GM18861 (cell line): ENCODE measurements around the gene GSTO1.

Experiments used
- ATAC-seq: cut with Tn5 transposase; IDR thresholded peaks from one replicate; pipeline ENCODE4 v1.9.1; 2021; ENCODE audit not compliant: unreplicated experiment

GSTO1 gene

GRCh38 chr10:104250371-104250770, 4.3 kb upstream of the GSTO1 start:
- no peak for ATAC-seq

GRCh38 chr10:104251443-104251842, 3.2 kb upstream of the GSTO1 start:
- ATAC-seq = no peak

GRCh38 chr10:104252368-104252767, 2.3 kb upstream of the GSTO1 start:
- ATAC-seq = no peak

GRCh38 chr10:104253106-104253505, 1.6 kb upstream of the GSTO1 start:
- no peak for ATAC-seq

- ATAC-seq = no peak
These were observed 884 bp upstream of the GSTO1 start for GRCh38 chr10:104253606-104254410.

DNA sequence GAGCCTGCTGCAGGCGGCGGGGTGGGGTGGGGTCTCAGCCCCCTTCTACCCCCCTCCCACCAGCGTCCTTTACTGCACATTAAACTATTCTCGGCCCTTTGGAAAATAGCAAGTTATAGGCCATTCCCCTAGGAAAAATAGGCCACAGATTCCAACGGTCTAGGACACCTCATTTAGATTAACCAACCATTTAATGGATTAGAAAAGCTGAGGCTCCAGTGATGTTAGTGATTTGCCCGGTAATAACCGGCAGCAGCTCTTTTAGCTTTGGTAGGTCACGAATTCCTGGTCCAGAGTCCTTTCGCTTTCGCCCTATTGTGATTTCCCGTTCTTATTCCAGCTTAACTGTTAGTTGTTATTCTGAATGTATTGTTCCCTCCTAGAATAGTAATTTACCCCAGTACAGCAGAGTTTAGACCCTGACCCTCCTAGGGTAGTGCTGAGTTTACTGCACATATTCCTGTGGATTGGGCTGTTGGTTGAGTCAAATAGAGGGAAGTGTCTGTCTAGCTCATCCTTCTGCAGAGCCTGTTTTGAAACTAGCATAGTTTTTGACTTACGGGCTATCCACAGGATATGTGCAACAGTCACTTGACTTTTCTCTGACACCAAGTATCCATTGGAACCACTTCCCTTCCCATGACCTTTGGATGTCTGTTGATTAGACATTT, 754 bp downstream of the GSTO1 start:
- ATAC-seq = no peak

DNA sequence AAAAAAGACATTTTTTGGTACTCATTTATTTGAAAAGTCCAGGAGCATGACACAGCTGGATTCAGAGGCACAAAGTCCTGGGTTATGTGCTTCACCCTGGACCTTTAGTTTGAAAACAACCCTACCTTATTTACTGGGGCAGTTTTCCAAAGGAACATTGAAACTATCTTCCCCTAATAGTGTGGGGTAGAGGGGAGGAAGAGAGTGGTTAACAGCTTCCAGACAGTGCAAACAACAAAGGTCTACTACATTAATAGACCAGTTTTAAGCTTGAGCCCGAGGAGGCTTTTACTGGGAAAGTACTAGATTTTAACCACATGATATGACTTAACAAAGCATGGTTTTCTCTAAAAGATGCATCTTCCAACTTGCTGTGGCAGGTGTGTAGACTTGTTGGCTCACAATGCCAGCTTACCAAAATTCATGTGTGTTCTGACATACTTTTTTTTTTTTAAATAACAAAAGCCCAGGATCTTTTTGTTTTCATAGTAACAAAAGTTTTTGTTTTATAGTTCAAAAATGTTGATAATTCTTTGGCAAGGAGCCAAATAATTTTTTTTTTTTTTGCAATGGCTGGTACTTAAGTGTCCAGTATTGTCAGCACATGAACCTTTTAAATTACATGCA, 1.8 kb downstream of the GSTO1 start:
- no peak for ATAC-seq

- ATAC-seq = no peak
These were observed 2.5 kb downstream of the GSTO1 start for GRCh38 chr10:104257235-104257634.

DNA sequence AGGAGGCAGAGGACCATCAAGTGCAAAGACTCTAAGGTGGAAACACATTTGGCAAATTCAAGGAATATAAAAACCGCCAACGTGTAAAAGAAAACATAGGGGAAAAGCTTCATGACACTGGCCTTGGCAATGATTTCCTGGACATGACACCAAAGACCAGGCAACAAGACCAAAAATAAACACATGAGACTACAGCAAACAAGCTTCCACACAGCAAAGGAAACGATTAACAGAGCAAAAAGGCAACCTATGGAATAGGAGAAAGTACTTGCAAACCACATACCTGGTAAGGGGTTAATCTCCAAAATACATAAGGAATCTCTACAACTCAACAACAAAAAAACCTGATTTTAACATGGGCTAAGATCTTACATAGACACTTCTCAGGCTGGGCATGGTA, 3.5 kb downstream of the GSTO1 start:
- no peak for ATAC-seq

DNA sequence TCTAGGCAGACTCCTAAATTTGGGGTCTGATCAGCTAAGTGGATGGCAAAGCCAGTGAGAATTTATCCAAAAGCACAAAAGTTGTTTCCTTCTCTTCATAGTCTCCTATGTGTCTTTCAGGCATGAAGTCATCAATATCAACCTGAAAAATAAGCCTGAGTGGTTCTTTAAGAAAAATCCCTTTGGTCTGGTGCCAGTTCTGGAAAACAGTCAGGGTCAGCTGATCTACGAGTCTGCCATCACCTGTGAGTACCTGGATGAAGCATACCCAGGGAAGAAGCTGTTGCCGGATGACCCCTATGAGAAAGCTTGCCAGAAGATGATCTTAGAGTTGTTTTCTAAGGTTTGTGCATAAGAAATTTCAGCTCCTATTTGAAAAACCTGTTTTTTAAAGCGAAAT, 4.8 kb downstream of the GSTO1 start:
- no peak for ATAC-seq

DNA sequence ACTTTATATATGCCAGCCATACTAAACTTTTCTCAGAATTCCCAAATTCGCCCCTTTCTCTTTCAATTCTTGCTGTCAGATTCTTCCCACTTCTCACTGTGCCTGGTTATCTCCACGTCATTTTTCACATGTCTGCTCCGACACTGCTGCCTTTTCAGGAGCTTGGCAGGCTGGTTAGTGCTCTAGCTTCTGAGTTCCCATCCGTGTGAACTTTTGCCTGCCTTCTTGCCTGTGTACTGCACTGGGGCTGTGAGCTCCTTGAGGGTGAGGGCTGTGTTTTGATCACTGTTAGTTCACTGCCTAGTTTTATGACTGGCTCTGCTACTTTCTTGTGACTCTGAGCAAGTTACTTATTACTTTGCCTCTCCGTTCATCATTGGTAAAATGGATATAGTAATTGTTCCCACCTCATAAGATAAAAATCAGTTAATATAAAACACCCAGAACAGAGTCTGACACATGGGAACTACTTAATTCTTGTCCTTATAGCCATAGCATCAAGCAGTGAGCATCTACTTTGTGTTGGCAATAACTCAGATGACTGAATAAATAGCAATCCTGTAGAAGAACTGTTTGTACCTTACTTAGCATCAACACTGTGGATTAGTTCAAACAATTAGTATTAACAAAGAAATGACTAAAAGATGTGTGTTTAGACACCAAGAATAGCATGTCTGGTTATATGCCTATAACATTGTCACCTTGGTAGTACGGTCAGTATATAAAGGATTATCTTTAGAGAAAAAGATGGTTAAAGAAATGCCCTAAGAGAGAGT, 5.5 kb downstream of the GSTO1 start:
- ATAC-seq = no peak

GRCh38 chr10:104260775-104261115, 6.1 kb downstream of the GSTO1 start:
- ATAC-seq = no peak

DNA sequence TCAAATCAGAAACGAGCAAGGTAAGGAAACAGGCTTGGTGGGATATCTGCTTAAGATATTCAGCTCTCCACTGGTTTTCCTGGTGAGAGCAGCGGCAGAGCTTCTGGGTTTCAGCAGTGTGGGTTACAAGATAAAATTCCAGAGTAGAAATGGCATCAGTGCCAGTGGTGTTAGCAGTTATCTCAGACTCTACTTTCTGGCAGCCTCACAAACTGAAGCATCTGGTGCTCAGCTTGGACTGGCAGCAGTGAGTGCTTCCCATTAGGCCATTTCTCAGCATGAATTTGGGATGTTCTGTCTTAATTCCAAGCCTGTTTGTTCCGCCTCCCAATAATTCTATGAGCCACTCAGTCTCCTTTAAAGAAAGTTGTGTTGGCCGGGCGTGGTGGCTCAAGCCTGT, 7.4 kb downstream of the GSTO1 start:
- no peak for ATAC-seq

- no peak for ATAC-seq
These were observed 10.1 kb downstream of the GSTO1 start for GRCh38 chr10:104264783-104265182.

DNA sequence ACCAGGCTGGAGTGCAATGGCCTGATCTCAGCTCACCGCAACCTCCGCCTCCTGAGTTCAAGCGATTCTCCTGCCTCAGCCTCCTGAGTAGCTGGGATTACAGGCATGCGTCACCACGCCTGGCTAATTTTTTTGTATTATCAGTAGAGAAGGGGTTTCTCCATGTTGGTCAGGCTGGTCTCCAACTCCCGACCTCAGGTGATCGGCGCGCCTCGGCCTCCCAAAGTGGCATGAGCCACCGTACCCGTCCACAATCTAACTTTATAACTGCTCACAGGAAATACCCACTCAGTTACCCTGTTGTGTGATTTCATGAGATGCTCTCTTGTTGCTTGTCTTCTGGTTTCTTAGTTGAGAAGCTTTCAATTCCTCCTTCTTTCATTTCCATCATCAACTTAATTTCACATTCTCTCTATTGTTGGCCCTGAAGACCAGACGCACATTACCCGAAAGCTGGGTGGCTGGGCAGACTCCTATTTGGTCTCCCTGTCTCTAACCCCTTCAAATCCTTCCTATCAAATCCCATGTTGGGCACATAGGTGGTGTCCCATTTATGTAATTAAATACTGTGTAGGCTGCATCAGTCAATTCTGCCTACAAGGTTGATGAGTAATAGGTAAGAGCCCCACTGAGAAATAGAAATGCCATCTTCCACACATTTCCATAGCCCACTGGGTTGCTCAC, 13.2 kb downstream of the GSTO1 start:
- ATAC-seq = no peak

- no peak for ATAC-seq
These were observed 13.7 kb downstream of the GSTO1 start for GRCh38 chr10:104268405-104268712.

DNA sequence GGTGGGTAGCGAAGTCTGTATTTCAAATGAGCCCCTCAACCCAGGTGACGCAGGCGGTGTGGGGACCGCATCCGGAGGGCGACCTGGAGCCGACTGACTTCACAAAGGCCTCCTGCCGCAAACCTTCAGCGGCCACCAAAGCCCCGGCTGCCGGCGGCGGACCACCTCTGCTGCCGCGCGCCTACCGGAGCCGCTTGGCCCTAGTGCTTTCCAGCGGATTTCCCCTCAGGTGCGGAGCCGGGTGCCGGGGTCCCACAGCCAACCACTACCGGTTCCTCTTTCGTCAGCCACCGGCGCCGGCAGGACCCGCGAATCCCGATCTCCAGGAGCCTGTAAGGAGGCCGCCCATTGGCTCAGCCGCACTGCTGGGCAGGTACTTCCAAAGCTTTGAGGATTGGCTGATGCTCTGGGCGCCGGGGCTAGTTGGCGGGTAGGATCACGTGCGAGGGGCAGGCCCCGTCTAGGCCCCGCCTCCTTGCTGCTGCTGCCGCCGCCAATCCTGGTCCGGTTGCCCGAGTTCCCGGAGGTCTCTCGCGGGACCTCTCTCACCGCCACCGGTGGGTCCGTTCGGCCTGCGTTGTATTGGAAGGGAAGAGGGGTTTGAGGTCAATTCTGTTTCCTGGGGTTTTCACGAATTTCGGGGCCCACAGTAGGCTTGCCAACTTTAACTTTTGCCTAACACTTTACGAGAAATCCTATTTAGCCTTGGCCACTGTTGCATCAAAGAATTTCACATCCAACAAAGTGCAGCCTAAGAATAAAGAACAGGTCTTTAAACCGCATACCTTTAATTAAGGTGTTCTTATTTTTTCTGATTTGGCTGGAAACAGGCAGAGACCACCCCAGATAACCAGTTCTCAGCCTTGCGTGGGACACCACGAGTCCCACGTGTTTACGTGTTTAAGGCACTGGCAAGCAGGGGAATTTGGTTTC, 14.3 kb downstream of the GSTO1 start, which contains the start of gene GSTO2:
Gene GSTO2, plus strand, starts transcription at position 472 of the 933 bp plus-strand sequence. CDS start 5,732 bp downstream, outside the sequence.
- peak; percentile 98 for ATAC-seq

GRCh38 chr10:104273286-104273685, 18.6 kb downstream of the GSTO1 start:
- no peak for ATAC-seq

DNA sequence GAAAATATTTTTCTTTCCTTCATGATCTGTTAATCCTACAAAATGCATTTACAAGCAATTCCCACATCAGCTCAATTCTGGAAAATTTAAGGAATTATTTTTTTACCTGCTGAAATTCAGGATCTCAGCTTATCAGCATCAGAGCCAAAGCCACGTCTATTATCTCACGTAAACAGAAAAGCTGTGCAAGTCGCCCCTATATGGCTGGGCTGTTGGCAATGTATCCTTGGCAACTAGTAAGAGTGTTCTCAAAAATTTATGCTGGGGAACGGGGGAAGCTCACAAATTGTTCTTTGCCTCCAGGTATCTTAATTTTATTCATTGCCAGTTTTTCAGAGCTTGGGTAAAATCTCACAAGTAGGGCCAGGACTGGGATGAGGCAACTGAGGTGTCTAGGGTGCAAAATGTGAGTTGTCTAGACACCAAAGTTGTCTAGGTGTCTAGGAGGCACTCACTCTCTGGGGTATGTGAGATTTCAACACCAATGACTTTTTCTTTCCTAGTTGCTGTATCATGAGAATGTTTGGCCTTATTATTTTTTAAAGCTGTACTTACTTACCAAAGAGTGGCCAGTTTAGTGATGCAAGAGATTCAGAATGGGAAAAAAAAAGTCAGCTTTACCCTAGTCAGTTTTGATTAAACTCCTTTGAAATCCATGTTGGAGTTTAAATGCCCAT, 19.3 kb downstream of the GSTO1 start:
- no peak for ATAC-seq
